CD4-positive, alpha-beta T cell treated with Interleukin-2 at 100 ng/mL for 4 hours (primary cell): ENCODE data around the gene LCN12.

Source experiments
- DNase-seq: peaks from one replicate; pipeline ENCODE4 v3.0.0-alpha.2; 2020; ENCODE audit warnings: low spot score

LCN12 gene

GRCh38 chr9:136974817-136975535 is 22.9 kb downstream of the LCN12 start:
- DNase-seq: peak; percentile 36

DNA sequence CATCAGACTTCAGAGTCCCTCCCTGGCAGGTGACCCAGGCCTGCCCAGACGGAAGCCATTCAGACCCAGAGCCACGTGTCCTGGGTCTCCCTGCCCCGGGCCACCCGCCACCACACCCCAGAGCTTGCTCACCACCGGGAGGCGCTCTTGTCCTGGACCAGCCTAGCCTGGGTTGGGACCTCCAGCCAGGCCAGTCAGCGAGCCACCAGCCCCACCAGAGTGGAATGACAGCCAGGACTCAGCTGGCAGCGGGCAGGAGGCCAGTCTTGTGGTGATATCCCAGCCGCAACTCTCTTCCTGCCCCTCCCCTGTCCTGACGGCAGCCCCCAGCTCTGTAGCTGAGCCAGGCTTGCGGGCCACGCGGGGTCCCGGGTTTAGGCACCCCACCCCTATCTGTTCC is 23.6 kb downstream of the LCN12 start:
- peak; percentile 33 for DNase-seq

DNA sequence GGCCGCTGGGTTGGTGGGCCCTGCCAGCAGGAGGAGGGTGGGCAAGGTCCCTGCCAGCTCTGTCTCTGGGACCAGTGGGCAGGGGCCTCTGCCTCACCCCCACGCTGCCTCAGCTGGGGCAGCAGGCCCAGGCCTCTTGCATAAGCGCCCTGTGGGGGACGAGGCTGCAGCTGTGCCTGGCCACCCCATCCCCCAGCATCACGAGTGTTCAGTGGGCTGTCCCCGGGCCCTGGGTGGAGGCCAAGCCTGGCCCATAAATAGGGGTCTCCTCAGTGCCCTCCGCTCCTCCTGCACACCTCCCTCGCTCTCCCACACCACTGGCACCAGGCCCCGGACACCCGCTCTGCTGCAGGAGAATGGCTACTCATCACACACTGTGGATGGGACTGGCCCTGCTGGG is 25.1 kb downstream of the LCN12 start, which contains the start of gene PTGDS:
Gene PTGDS (plus strand): TSS at position 282 of the 400 bp plus-strand sequence. CDS start 75 bp downstream, at position 357.
- DNase-seq: no peak

GRCh38 chr9:136977649-136978072 is 25.6 kb downstream of the LCN12 start:
- no peak for DNase-seq

- DNase-seq: peak; percentile 54
Observed at GRCh38 chr9:136978073-136978864, 26.2 kb downstream of the LCN12 start.

- no peak for DNase-seq
Observed at GRCh38 chr9:136978865-136979544, 26.9 kb downstream of the LCN12 start.

DNA sequence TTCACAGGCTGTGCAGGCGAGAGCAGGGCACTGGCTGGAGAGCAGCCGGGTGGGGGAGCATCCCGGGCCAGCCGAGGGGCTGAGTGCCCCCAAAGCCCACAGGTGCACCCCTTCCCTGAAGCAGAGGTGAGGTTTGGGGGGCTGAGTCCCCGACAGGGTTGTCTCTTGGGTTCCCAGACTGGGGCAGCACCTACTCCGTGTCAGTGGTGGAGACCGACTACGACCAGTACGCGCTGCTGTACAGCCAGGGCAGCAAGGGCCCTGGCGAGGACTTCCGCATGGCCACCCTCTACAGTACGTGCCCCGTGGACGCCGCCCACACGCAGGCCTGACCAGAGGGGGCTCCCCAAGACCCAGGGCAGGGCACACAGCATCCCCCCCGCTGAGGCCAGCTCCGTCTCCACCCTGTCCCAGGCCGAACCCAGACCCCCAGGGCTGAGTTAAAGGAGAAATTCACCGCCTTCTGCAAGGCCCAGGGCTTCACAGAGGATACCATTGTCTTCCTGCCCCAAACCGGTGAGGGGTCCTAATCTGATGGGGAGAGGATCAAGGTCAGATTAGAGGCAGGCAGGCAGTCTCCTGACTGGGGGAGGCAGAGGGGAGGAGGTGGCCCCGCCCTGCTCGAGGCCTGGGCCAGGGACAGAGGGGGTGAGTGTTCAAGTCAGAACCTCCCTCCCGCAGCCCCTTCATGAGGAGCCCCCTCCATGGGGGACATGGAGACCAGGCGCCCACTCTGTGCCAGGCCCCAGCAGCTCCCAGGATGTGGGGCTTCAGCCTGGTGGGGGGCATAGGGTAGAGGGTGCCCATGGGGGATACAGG is 27.9 kb downstream of the LCN12 start:
- DNase-seq: no peak

GRCh38 chr9:136980669-136981478 is 28.8 kb downstream of the LCN12 start:
- DNase-seq: no peak

DNA sequence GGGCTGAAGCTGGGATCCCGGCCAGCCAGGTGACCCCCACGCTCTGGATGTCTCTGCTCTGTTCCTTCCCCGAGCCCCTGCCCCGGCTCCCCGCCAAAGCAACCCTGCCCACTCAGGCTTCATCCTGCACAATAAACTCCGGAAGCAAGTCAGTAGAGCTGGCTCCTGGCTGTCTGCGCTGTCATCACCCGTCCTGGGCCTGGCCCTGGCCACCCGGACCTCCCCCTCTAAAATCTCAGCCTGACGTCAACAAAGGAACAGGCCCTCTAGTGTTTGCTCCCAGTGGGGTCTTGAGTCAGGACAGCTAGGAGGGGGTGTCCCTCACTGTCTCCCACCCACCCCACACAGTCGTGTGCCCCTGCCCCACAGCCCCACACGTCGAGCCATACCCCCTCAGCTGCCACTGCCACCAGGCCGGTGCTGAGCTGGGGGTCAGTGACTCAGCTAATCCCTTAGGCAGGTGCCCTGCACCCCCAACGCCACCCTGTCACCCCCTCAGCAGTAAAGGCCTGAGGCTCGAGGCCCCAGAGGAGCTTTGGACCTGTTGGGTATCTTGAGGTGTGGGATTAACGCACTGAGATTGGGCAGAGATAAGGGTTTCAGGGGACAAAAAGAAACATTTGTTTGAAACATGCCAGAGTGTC is 29.6 kb downstream of the LCN12 start:
- no peak for DNase-seq

DNA sequence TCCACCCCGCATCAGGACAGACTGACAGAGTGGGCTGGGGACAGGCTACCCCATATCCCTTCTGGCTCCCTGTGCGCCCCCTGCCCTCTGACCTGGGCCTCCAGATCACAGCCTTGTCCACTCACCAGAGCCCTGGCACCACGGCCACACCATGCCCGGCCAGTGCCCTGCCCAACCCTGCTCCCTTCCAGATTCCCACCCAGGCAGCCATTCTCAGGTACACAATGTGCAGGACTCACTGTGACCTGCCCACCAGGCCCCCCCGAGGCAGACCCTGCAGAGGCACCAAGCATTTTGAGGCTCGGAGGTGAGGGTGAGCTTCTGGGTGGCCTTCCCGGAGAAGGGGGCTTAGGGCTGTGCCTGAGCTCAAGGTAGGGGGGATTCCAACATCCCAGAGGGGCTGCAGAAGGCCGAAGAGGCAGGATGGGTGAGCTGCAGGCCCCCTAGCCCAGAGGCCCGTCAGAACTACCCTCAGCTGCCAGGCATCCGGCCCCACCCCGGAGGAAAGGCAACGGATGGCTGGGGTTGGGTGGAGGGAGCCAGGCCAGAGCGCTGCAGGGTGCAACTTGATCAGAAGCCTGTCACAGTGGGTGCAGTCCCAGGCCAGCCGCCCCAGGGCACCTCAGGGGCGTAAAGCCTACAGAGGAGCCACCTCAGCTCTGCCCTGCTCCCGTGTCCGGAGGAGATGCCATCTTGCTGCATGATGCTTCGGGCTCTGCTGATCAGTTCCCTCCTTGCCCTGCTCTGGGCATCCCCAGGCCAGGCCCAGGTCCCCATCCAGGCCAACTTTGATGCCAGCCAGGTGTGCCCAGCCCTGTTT is 30.4 kb downstream of the LCN12 start, which contains the start of gene LCNL1:
Gene LCNL1 (plus strand): TSS at position 762 of the 820 bp plus-strand sequence. CDS start 594 bp downstream, outside the sequence.
- no peak for DNase-seq

GRCh38 chr9:136983167-136983566 is 31.1 kb downstream of the LCN12 start:
- no peak for DNase-seq

- DNase-seq: no peak
Observed at GRCh38 chr9:136983656-136984314, 31.7 kb downstream of the LCN12 start.

DNA sequence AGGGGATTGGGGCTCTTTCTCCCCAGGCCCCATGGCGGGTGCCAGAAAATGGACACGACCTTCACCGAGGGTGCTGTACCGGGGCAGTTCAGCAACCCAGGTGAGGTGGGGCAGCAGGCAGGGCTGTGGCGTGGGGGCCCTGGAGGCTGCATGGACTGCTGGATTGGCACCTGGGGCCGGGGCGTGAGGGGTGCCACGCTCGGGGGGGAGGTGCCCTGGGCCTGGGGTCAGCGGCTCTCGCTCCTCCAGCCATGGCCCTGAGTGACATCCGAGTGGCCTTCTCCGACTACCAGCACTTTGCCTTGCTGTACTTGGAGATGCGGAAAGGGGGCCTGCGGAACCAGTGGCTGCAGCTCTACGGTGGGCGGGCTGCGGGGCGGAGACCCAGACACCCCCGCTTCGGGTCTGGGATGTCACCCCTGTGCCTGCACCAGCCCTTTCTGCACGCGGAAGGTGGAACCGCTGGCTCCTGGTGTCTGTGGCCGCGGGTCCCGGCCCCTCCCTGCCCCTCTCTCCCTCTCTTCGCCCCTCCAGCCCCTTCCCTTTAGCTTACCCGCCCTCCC is 32.5 kb downstream of the LCN12 start:
- no peak for DNase-seq

DNA sequence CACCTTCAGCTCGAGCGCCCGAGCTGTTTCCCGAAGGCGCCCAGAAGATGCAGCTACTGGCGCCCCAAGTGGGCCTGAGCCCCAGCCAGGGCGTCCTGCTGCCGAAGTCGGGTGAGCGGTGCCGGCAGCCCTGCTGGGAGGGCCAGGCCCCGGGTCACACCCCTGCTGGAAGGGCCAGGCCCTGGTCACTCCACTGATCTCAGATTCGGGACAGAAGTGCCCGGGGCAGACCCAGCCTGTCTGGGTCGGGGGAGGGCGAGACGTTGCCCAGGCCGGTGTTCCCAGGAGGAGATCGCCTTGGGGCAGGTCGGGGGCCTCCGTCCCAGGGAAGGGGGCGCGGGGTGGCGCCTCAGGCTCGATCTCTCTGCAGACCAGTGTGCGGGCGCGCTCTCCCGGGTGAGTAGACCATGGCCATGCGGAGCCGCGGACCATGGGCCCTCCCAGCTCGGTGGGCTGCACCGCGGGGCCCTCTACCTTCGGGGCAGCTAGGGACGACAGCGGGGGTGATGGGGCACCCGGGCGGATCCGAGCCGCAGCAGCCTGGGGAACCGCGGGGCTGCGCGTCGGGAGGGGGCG is 33.0 kb downstream of the LCN12 start:
- no peak for DNase-seq

DNA sequence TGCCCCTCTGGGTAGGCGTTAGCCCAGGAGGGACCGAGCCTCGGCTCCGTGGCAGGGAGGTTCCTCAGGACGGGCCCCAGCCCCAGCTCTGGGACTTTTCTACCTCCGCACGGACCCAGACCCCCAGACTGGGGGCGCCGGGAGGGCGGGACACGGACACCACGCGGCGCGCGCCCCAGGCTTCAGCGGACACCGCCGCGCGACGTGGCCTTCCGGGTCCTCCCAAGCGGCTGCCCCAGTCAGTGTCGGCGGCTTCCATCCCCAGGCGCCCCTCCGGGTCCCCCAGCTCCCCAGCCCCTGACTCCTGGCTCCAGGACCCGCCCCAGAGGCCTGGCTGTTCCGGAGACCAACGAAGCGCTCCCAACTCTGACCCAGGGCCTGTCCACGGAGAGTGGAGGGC is 33.8 kb downstream of the LCN12 start:
- DNase-seq: no peak

- no peak for DNase-seq
Observed at GRCh38 chr9:136988872-136989271, 36.8 kb downstream of the LCN12 start.

GRCh38 chr9:136990242-136990911 is 38.3 kb downstream of the LCN12 start:
- no peak for DNase-seq
